ENCODE measurements around the gene MYBPHL.

DNA sequence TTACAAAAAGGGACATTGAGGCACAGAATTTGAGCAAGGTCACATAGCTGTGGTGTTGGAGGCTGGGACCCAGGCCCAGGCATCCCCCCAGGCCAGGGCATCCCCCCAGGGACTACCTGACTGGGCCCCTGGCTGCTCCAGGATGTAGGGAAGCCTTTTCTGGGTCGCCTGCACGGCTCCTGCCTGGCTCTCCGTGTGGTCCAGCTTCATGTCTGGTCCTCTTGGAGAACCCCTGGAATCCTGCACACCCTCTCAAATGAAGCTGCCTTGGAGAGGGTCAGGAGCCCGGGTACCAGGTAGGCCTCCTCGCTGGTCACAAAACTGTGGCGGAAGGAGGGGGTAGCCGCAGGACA is 58.4 kb downstream of the MYBPHL start:
- no peak for TF ChIP-seq FOXP2 (optimal IDR thresholded peaks at IDR 0.05; ENCODE audit: borderline replicate concordance, extremely low read depth, extremely low read length, insufficient read depth)
- no peak for TF ChIP-seq POLR2AphosphoS5 (IDR thresholded peaks at IDR 0.05; ENCODE audit: low read depth, low read length)
